ENCODE data around the gene AHRR. TPM values are rescaled to one million over a fixed set of nuclear protein-coding genes. Genes with fewer than 3 reads are reported as not detected.

Gene AHRR
- total and polyA plus RNA-seq, 2 experiments from 2014 or later = 1.8 to 2.4 TPM

GRCh38 chr5:355379-355935 is 33.9 kb downstream of the AHRR start:
- no peaks in the 10 kb centered on the region for H4K20me1 ChIP-seq (ENCODE audit: insufficient read depth, poor library complexity, severe bottlenecking)
- no peaks in the 10 kb centered on the region for H3K36me3 ChIP-seq (replicated peaks; ENCODE audit: insufficient read depth, low read depth)
- DNase-seq (ENCODE audit: low spot score) = peak; percentile 2
- no peak overlapping the region for H3K4me2 ChIP-seq
- H3K9me2 ChIP-seq (replicated peaks; ENCODE audit: insufficient read depth) = no peaks in the 10 kb centered on the region
- H3K4me1 ChIP-seq (ENCODE audit: insufficient read depth) = no peaks in the 10 kb centered on the region
- no peaks in the 10 kb centered on the region for H3K9me3 ChIP-seq (ENCODE audit: low read depth)
- no peak overlapping the region for H3K27ac ChIP-seq
- no peaks in the 10 kb centered on the region for H3K27me3 ChIP-seq
- no peak for TF ChIP-seq CTCF (IDR thresholded peaks at IDR 0.05; ENCODE audit: poor library complexity)
- no peak for TF ChIP-seq EZH2 (IDR thresholded peaks at IDR 0.05; ENCODE audit: borderline replicate concordance)
- no peak for TF ChIP-seq EZH2phosphoT487 (IDR thresholded peaks at IDR 0.05; ENCODE audit: low read depth, severe bottlenecking, unreplicated experiment)
- no peak overlapping the region for H3K4me3 ChIP-seq
- no peak overlapping the region for H2AFZ ChIP-seq
- H3K79me2 ChIP-seq = no peaks in the 10 kb centered on the region
- 85% methylated on average over 19 of the region's 19 CpGs for WGBS (ENCODE audit: low lambda C conversion rate, missing lambda C conversion rate)

GRCh38 chr5:355958-356357 is 34.4 kb downstream of the AHRR start:
- DNase-seq (ENCODE audit: low spot score) = no peak
- Histone ChIP-seq H3K4me2 (no peak overlapping the region), H3K79me2 (no peaks in the 10 kb centered on the region), H3K9me2 (replicated peaks; ENCODE audit: insufficient read depth) (no peaks in the 10 kb centered on the region), H3K4me1 (ENCODE audit: insufficient read depth) (no peaks in the 10 kb centered on the region), H3K27ac (no peak overlapping the region), H3K36me3 (replicated peaks; ENCODE audit: insufficient read depth, low read depth) (no peaks in the 10 kb centered on the region), H3K27me3 (no peaks in the 10 kb centered on the region), H3K4me3 (no peak overlapping the region), H4K20me1 (ENCODE audit: insufficient read depth, poor library complexity, severe bottlenecking) (no peaks in the 10 kb centered on the region), H2AFZ (no peak overlapping the region), H3K9me3 (ENCODE audit: low read depth) (no peaks in the 10 kb centered on the region)
- no peak for TF ChIP-seq EZH2phosphoT487 (IDR thresholded peaks at IDR 0.05; ENCODE audit: low read depth, severe bottlenecking, unreplicated experiment)
- TF ChIP-seq CTCF (IDR thresholded peaks at IDR 0.05; ENCODE audit: poor library complexity) = no peak
- no peak for TF ChIP-seq EZH2 (IDR thresholded peaks at IDR 0.05; ENCODE audit: borderline replicate concordance)
- WGBS (ENCODE audit: low lambda C conversion rate, missing lambda C conversion rate) = 80% methylated on average over 4 of the region's 4 CpGs

GRCh38 chr5:359301-359897 is 37.9 kb downstream of the AHRR start:
- DNase-seq (ENCODE audit: low spot score) = peak; percentile 2
- no peaks in the 10 kb centered on the region for H3K9me2 ChIP-seq (replicated peaks; ENCODE audit: insufficient read depth)
- no peak overlapping the region for H3K4me2 ChIP-seq
- no peaks in the 10 kb centered on the region for H3K79me2 ChIP-seq
- H3K36me3 ChIP-seq (replicated peaks; ENCODE audit: insufficient read depth, low read depth) = no peaks in the 10 kb centered on the region
- H3K27me3 ChIP-seq = no peaks in the 10 kb centered on the region
- no peaks in the 10 kb centered on the region for H3K9me3 ChIP-seq (ENCODE audit: low read depth)
- H4K20me1 ChIP-seq (ENCODE audit: insufficient read depth, poor library complexity, severe bottlenecking) = no peaks in the 10 kb centered on the region
- no peak overlapping the region for H3K27ac ChIP-seq
- H3K4me3 ChIP-seq = no peak overlapping the region
- 93% methylated on average over 15 of the region's 23 CpGs for WGBS (ENCODE audit: low lambda C conversion rate, missing lambda C conversion rate)
- H2AFZ ChIP-seq = no peak overlapping the region
- TF ChIP-seq CTCF (IDR thresholded peaks at IDR 0.05; ENCODE audit: poor library complexity) = no peak
- no peak for TF ChIP-seq EZH2 (IDR thresholded peaks at IDR 0.05; ENCODE audit: borderline replicate concordance)
- no peak for TF ChIP-seq EZH2phosphoT487 (IDR thresholded peaks at IDR 0.05; ENCODE audit: low read depth, severe bottlenecking, unreplicated experiment)
- H3K4me1 ChIP-seq (ENCODE audit: insufficient read depth) = no peaks in the 10 kb centered on the region
